ENCODE results near the gene USP6NL. TPM values are rescaled to one million over a fixed set of nuclear protein-coding genes. Genes with fewer than 3 reads are reported as not detected.
"Not testable (repeated sequence)": the region's sequence is repeated elsewhere in the genome, so short reads cannot be mapped to it uniquely, and the experiment has no call there.

Gene USP6NL
- 33.3 TPM for total RNA-seq

GRCh38 chr10:11611248-11612020 lies at the start of gene USP6NL:
Gene USP6NL (minus strand): TSS chr10:11611650. CDS start chr10:11597634, 14,016 bp downstream.
- ATAC-seq: peak; percentile 89

GRCh38 chr10:11658801-11659368 lies 47.4 kb upstream of the USP6NL start:
- peak; percentile 80 for ATAC-seq

- ATAC-seq: no peak
Observed at GRCh38 chr10:11655836-11656235, 44.4 kb upstream of the USP6NL start.

GRCh38 chr10:11654659-11655058 lies 43.2 kb upstream of the USP6NL start:
- no peak for ATAC-seq

- no peak for ATAC-seq
Observed at GRCh38 chr10:11653758-11654471, 42.5 kb upstream of the USP6NL start.

- no peak for ATAC-seq
Observed at GRCh38 chr10:11647676-11648075, 36.2 kb upstream of the USP6NL start.

- no peak for ATAC-seq
Observed at GRCh38 chr10:11646450-11646849, 35.0 kb upstream of the USP6NL start.

- ATAC-seq: no peak
Observed at GRCh38 chr10:11643039-11643438, 31.6 kb upstream of the USP6NL start.

GRCh38 chr10:11642566-11642965 lies 31.1 kb upstream of the USP6NL start:
- ATAC-seq: no peak

- ATAC-seq: no peak
Observed at GRCh38 chr10:11639849-11640764, 28.7 kb upstream of the USP6NL start.

GRCh38 chr10:11639362-11639761 lies 27.9 kb upstream of the USP6NL start:
- ATAC-seq: no peak

GRCh38 chr10:11638055-11638698 lies 26.7 kb upstream of the USP6NL start:
- ATAC-seq: peak; percentile 23

- ATAC-seq: no peak
Observed at GRCh38 chr10:11636697-11637303, 25.4 kb upstream of the USP6NL start.

GRCh38 chr10:11631890-11632587 lies 20.6 kb upstream of the USP6NL start:
- no peak for ATAC-seq

- no peak for ATAC-seq
Observed at GRCh38 chr10:11631291-11631690, 19.8 kb upstream of the USP6NL start.

GRCh38 chr10:11629731-11630130 lies 18.3 kb upstream of the USP6NL start:
- no peak for ATAC-seq

- not testable (repeated sequence) for ATAC-seq
Observed at GRCh38 chr10:11627941-11628340, 16.5 kb upstream of the USP6NL start.

GRCh38 chr10:11626071-11626470 lies 14.6 kb upstream of the USP6NL start:
- ATAC-seq: peak; percentile 88

GRCh38 chr10:11625019-11625735 lies 13.7 kb upstream of the USP6NL start:
- ATAC-seq: peak; percentile 67

GRCh38 chr10:11617233-11617632 lies 5.8 kb upstream of the USP6NL start:
- ATAC-seq: no peak
